Smooth muscle cell (in vitro differentiated cells): Measurements from ENCODE around the gene FARP1. TPM values are rescaled to one million over a fixed set of nuclear protein-coding genes. Genes with fewer than 3 reads are reported as not detected.
A peak's percentile ranks its signal among the peaks of the same experiment; 100 is the strongest.

ENCODE experiments used
- DNase-seq: peaks from one replicate; lab custom pipeline; 2025; ENCODE audit not compliant: unreplicated experiment; lab: John Stamatoyannopoulos, UW
- H2AFZ ChIP-seq: fragments of 200-600 bp; sonication (generic); 2 replicates; pipeline ENCODE4 v1.6.0; 2016; ENCODE audit warnings: antibody characterized with exemption, low read depth, mild to moderate bottlenecking
- H3F3A ChIP-seq: fragments of 200-600 bp; sonication (generic); 2 replicates; pipeline ENCODE4 v1.6.0; 2017; ENCODE audit warnings: antibody characterized with exemption, low read depth
- H3K27ac ChIP-seq: fragments of 200-600 bp; sonication (generic); 2 replicates; pipeline ENCODE4 v1.5.1; 2016; ENCODE audit warnings: low read depth, mild to moderate bottlenecking
- H3K27me3 ChIP-seq: fragments of 200-600 bp; sonication (generic); 2 replicates; pipeline ENCODE4 v1.6.1; 2016; ENCODE audit warnings: low read depth, mild to moderate bottlenecking
- H3K36me3 ChIP-seq: fragments of 200-600 bp; sonication (generic); 2 replicates; pipeline ENCODE4 v1.5.1; 2016; ENCODE audit warnings: low read depth
- H3K4me1 ChIP-seq: fragments of 200-600 bp; sonication (generic); 2 replicates; pipeline ENCODE4 v1.5.1; 2016; ENCODE audit warnings: low read depth
- H3K4me2 ChIP-seq: fragments of 200-600 bp; sonication (generic); 2 replicates; pipeline ENCODE4 v1.6.0; 2016; ENCODE audit warnings: mild to moderate bottlenecking
- H3K4me3 ChIP-seq: fragments of 200-600 bp; sonication (generic); 2 replicates; pipeline ENCODE4 v1.5.1; 2016; ENCODE audit warnings: mild to moderate bottlenecking
- H3K79me2 ChIP-seq: fragments of 200-600 bp; sonication (generic); 2 replicates; pipeline ENCODE4 v1.6.0; 2016; ENCODE audit warnings: low read depth, mild to moderate bottlenecking
- H3K9ac ChIP-seq: fragments of 200-600 bp; sonication (generic); 2 replicates; pipeline ENCODE4 v1.6.0; 2016; ENCODE audit warnings: low read depth
- H3K9me3 ChIP-seq: fragments of 200-600 bp; sonication (generic); replicated peaks from 2 replicates; pipeline ENCODE4 v1.5.1; 2016; ENCODE audit warnings: low read depth
- H4K20me1 ChIP-seq: fragments of 200-600 bp; sonication (generic); 2 replicates; pipeline ENCODE4 v1.6.0; 2016; ENCODE audit warnings: low read depth
- WGBS: methylation state at CpG from one replicate; pipeline ENCODE4 v1.1.7; 2016; ENCODE audit warnings: low lambda C conversion rate; 5-methylcytosine and 5-hydroxymethylcytosine counted together
- polyA plus RNA-seq: library from polyadenylated mRNA; unstranded; fragments of >200 nt; fragmentation: Nextera tagmentation; extraction: Ambion mirVana; gene quantifications from 2 replicates; pipeline ENCODE4 v1.2.1, GENCODE V29; 2016
- total RNA-seq: library from RNA; depleted of rRNA; stranded (reverse); fragments of >200 nt; gene quantifications from 2 replicates; pipeline ENCODE4 v1.2.3, GENCODE V29; 2014
- TF ChIP-seq, protein P1 (sequence below): fragments of 200-600 bp; sonication (generic); IDR thresholded peaks from 2 replicates; pipeline ENCODE4 v1.5.1; 2017; ENCODE audit warnings: borderline replicate concordance, mild to moderate bottlenecking, antibody characterized with exemption; ENCODE audit not compliant: insufficient read depth, poor library complexity, severe bottlenecking

FARP1 gene
- total and polyA plus RNA-seq, 2 experiments from 2014 or later, result 59.4 to 104 TPM

GRCh38 chr13:98447881-98448641 is 305.2 kb downstream of the FARP1 start:
- 82% methylated on average over 28 of the region's 28 CpGs for WGBS
- H3K9ac ChIP-seq, result no peak overlapping the region

DNA sequence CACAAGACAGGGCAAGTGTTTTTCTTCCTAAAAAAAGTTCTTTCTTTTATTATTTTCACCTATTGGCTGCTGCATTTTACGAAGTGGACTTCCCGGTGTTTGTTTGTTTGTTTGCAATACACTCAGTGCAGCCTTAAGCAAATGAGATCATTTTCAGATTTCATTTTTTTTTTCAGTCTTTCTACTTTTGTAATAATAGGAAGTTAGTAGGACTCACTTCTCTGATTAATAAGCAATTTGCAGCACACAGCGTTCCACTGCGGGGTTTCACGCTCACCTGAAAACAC is 305.7 kb downstream of the FARP1 start:
- peaks cover 4% of the 10 kb centered on the region for H3K4me1 ChIP-seq
- H3K27ac ChIP-seq, result no peak overlapping the region
- DNase-seq, result no peak
- H3K4me2 ChIP-seq, result no peak overlapping the region
- peaks cover 9% of the 10 kb centered on the region for H3K36me3 ChIP-seq
- H2AFZ ChIP-seq, result no peak overlapping the region
- H3F3A ChIP-seq, result peaks cover 55% of the 10 kb centered on the region
- no peak overlapping the region for H3K9ac ChIP-seq
- peaks cover 31% of the 10 kb centered on the region for H4K20me1 ChIP-seq
- 96% methylated on average over 5 of the region's 5 CpGs for WGBS
- TF ChIP-seq, protein P1, sequence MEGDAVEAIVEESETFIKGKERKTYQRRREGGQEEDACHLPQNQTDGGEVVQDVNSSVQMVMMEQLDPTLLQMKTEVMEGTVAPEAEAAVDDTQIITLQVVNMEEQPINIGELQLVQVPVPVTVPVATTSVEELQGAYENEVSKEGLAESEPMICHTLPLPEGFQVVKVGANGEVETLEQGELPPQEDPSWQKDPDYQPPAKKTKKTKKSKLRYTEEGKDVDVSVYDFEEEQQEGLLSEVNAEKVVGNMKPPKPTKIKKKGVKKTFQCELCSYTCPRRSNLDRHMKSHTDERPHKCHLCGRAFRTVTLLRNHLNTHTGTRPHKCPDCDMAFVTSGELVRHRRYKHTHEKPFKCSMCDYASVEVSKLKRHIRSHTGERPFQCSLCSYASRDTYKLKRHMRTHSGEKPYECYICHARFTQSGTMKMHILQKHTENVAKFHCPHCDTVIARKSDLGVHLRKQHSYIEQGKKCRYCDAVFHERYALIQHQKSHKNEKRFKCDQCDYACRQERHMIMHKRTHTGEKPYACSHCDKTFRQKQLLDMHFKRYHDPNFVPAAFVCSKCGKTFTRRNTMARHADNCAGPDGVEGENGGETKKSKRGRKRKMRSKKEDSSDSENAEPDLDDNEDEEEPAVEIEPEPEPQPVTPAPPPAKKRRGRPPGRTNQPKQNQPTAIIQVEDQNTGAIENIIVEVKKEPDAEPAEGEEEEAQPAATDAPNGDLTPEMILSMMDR, result no peak
- H3K79me2 ChIP-seq, result no peaks in the 10 kb centered on the region
- H3K4me3 ChIP-seq, result no peak overlapping the region
- no peaks in the 10 kb centered on the region for H3K9me3 ChIP-seq
- no peaks in the 10 kb centered on the region for H3K27me3 ChIP-seq

More at GRCh38 chr13:98447881-98448641, 305.2 kb downstream of the FARP1 start:
- H3K27me3 ChIP-seq, result no peaks in the 10 kb centered on the region
- no peaks in the 10 kb centered on the region for H3K79me2 ChIP-seq
- no peak overlapping the region for H3K27ac ChIP-seq
- H3K4me1 ChIP-seq, result peaks cover 4% of the 10 kb centered on the region
- H3K4me2 ChIP-seq, result no peak overlapping the region
- TF ChIP-seq, protein P1, result peak; percentile 49
- H3K9me3 ChIP-seq, result no peaks in the 10 kb centered on the region
- H3F3A ChIP-seq, result peaks cover 51% of the 10 kb centered on the region
- H2AFZ ChIP-seq, result no peak overlapping the region
- no peak overlapping the region for H3K4me3 ChIP-seq
- peaks cover 9% of the 10 kb centered on the region for H3K36me3 ChIP-seq
- H4K20me1 ChIP-seq, result peaks cover 31% of the 10 kb centered on the region
- DNase-seq, result no peak

GRCh38 chr13:98449273-98449672 is 306.4 kb downstream of the FARP1 start:
- H3K36me3 ChIP-seq, result peaks cover 9% of the 10 kb centered on the region
- H3K27me3 ChIP-seq, result no peaks in the 10 kb centered on the region
- peaks cover 36% of the 10 kb centered on the region for H4K20me1 ChIP-seq
- H3K4me2 ChIP-seq, result no peak overlapping the region
- no peak for DNase-seq
- peaks cover 55% of the 10 kb centered on the region for H3F3A ChIP-seq
- 95% methylated on average over 16 of the region's 16 CpGs for WGBS
- H3K79me2 ChIP-seq, result no peaks in the 10 kb centered on the region
- H3K9me3 ChIP-seq, result no peaks in the 10 kb centered on the region
- H3K27ac ChIP-seq, result no peak overlapping the region
- H3K4me3 ChIP-seq, result no peak overlapping the region
- TF ChIP-seq, protein P1, result no peak
- no peak overlapping the region for H3K9ac ChIP-seq
- H2AFZ ChIP-seq, result no peak overlapping the region
- H3K4me1 ChIP-seq, result peaks cover 4% of the 10 kb centered on the region

DNA sequence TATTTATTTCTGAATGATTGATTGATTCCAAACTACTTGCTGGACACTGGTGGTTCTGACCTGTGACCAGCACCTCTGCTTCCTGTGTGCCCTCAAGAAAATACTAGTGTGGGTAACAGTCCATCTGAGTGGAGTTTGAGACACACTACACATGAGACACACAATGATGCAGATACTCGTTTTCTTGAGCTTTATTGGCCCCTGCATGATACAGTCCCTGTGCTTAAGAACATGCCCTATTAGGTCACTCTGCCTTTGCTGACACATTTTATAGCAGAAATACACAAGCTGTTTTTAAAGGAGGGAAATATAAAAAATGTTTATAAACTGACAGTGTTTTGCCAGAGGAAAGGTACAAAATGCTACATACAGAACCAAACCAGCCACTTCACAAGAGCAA is 307.1 kb downstream of the FARP1 start:
- Histone ChIP-seq H4K20me1 (peaks cover 39% of the 10 kb centered on the region), H3K9me3 (no peaks in the 10 kb centered on the region), H3K4me3 (no peak overlapping the region), H3K36me3 (peaks cover 9% of the 10 kb centered on the region), H3F3A (peaks cover 59% of the 10 kb centered on the region), H3K4me2 (no peak overlapping the region), H3K4me1 (peaks cover 4% of the 10 kb centered on the region), H3K79me2 (no peaks in the 10 kb centered on the region), H3K27ac (peak overlapping the region; percentile 50), H3K9ac (no peak overlapping the region), H2AFZ (no peak overlapping the region), H3K27me3 (no peaks in the 10 kb centered on the region)
- WGBS, result 60% methylated on average over 1 of the region's 1 CpG
- no peak for DNase-seq
- TF ChIP-seq, protein P1, result no peak
